Ishikawa (cell line): Measurements from ENCODE around the gene PTPRE.

ENCODE experiments used
- CEBPB ChIP-seq: IDR thresholded peaks from 2 replicates; pipeline ENCODE4 v1.6.1; 2012
- CREB1 ChIP-seq: IDR thresholded peaks from 2 replicates; pipeline ENCODE4 v1.6.1; 2012; ENCODE audit warnings: low read depth
- EGR1 ChIP-seq: IDR thresholded peaks from 2 replicates; pipeline ENCODE4 v1.6.1; 2012
- EP300 ChIP-seq: IDR thresholded peaks from 2 replicates; pipeline ENCODE4 v1.6.1; 2012; ENCODE audit warnings: borderline replicate concordance
- FOXM1 ChIP-seq: IDR thresholded peaks from 2 replicates; pipeline ENCODE4 v1.6.1; 2012; ENCODE audit warnings: low read depth, borderline replicate concordance
- MAX ChIP-seq: IDR thresholded peaks from 2 replicates; pipeline ENCODE4 v1.6.1; 2012
- NFIC ChIP-seq: IDR thresholded peaks from 2 replicates; pipeline ENCODE4 v1.6.1; 2012
- RAD21 ChIP-seq: IDR thresholded peaks from 2 replicates; pipeline ENCODE4 v1.6.1; 2012; ENCODE audit warnings: low read depth
- REST ChIP-seq: IDR thresholded peaks from 2 replicates; pipeline ENCODE4 v1.6.1; 2012; ENCODE audit warnings: low read depth, mild to moderate bottlenecking
- TAF1 ChIP-seq: IDR thresholded peaks from 2 replicates; pipeline ENCODE4 v1.6.1; 2012; ENCODE audit warnings: low read depth, mild to moderate bottlenecking
- TCF12 ChIP-seq: IDR thresholded peaks from 2 replicates; pipeline ENCODE4 v1.6.1; 2012; ENCODE audit warnings: low read depth
- TEAD4 ChIP-seq: IDR thresholded peaks from 2 replicates; pipeline ENCODE4 v1.6.1; 2012
- USF1 ChIP-seq: IDR thresholded peaks from 2 replicates; pipeline ENCODE4 v1.6.1; 2012
- YY1 ChIP-seq: IDR thresholded peaks from 2 replicates; pipeline ENCODE4 v1.6.1; 2012; ENCODE audit warnings: low read depth
- ZBTB7A ChIP-seq: IDR thresholded peaks from 2 replicates; pipeline ENCODE4 v1.6.1; 2012; ENCODE audit warnings: low read depth

PTPRE gene

GRCh38 chr10:127949831-127950230, 42.9 kb downstream of the PTPRE start:
- no peak for TF ChIP-seq REST
- no peak for TF ChIP-seq CEBPB

- TF ChIP-seq ZBTB7A (no peak), EGR1 (no peak), CEBPB (no peak), TEAD4 (no peak), RAD21 (no peak), EP300 (no peak), NFIC (no peak), FOXM1 (no peak)
These were observed 45.1 kb downstream of the PTPRE start for GRCh38 chr10:127951861-127952574.

GRCh38 chr10:127952575-127952869, 45.6 kb downstream of the PTPRE start:
- no peak for TF ChIP-seq RAD21
- TF ChIP-seq FOXM1 = no peak
- TF ChIP-seq EP300 = no peak
- no peak for TF ChIP-seq TAF1
- no peak for TF ChIP-seq USF1
- TF ChIP-seq CREB1 = no peak
- no peak for TF ChIP-seq YY1
- TF ChIP-seq NFIC = no peak
- no peak for TF ChIP-seq EGR1
- no peak for TF ChIP-seq TEAD4

- TF ChIP-seq RAD21 (no peak), USF1 (no peak), MAX (no peak), TAF1 (no peak), NFIC (no peak), YY1 (no peak), TEAD4 (no peak), EP300 (no peak)
These were observed 46.0 kb downstream of the PTPRE start for GRCh38 chr10:127952918-127953317.

- TF ChIP-seq NFIC (no peak), MAX (no peak), CEBPB (no peak), TCF12 (no peak), EP300 (no peak), USF1 (no peak), EGR1 (no peak), FOXM1 (no peak), REST (no peak), TAF1 (no peak), CREB1 (no peak), YY1 (no peak), RAD21 (no peak), ZBTB7A (no peak)
These were observed 47.0 kb downstream of the PTPRE start for GRCh38 chr10:127953876-127954275.

GRCh38 chr10:127959428-127959827, 52.5 kb downstream of the PTPRE start:
- no peak for TF ChIP-seq TAF1

- TF ChIP-seq NFIC (no peak), CEBPB (no peak)
These were observed 54.2 kb downstream of the PTPRE start for GRCh38 chr10:127961071-127961470.
